ENCODE measurements around the gene OR7A17. TPM values are rescaled to one million over a fixed set of nuclear protein-coding genes. Genes with fewer than 3 reads are reported as not detected.

OR7A17 gene
- total RNA-seq, 1 donor from 2014 or later = not detected

DNA sequence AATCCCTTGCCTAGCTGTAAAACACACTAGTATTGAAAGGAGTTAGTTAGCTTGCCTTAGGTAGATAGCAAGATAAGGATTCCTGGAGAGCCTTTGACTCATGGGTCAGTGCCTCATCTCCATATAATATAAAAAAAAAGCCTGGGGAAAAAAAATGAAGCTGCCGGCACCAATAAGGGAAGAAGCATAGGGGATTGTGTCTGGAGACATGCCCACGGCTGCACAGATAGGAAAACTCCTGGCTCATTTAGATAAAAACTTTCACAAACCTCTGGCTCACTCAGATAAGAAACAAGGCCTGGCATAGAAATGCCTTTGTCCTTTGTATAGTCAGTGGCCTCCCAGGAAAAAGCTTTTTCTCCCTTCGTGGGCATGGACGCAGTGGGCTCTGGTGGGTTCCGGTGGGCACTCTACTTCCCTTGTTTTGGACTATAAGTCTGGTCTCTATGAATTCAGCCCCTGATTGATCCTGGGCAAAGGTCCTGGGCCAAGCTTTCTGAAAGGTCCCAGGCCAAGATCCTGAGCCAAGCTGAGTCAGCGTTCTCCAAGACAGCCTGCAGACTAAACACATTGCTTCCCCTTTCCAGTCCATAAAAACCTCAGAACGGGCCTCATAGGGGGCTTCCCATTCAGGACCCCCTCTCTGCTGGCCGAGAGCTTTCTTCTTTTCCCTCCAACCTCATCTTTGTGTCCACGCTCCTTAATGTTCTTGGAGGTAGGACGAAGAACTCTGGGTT is 4.9 kb upstream of the OR7A17 start:
- Histone ChIP-seq H3K36me3 (no peaks in the 10 kb centered on the region), H3K4me1 (no peaks in the 10 kb centered on the region), H3K9me3 (no peaks in the 10 kb centered on the region), H3K27ac (no peak overlapping the region), H3K4me3 (no peak overlapping the region), H3K27me3 (peaks cover 13% of the 10 kb centered on the region)
- DNase-seq = no peak
- ATAC-seq = no peak
- intact Hi-C loops (cut with DNase I) = no loop called here
- TF ChIP-seq, protein P1, sequence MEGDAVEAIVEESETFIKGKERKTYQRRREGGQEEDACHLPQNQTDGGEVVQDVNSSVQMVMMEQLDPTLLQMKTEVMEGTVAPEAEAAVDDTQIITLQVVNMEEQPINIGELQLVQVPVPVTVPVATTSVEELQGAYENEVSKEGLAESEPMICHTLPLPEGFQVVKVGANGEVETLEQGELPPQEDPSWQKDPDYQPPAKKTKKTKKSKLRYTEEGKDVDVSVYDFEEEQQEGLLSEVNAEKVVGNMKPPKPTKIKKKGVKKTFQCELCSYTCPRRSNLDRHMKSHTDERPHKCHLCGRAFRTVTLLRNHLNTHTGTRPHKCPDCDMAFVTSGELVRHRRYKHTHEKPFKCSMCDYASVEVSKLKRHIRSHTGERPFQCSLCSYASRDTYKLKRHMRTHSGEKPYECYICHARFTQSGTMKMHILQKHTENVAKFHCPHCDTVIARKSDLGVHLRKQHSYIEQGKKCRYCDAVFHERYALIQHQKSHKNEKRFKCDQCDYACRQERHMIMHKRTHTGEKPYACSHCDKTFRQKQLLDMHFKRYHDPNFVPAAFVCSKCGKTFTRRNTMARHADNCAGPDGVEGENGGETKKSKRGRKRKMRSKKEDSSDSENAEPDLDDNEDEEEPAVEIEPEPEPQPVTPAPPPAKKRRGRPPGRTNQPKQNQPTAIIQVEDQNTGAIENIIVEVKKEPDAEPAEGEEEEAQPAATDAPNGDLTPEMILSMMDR (IDR thresholded peaks at IDR 0.05) = no peak

DNA sequence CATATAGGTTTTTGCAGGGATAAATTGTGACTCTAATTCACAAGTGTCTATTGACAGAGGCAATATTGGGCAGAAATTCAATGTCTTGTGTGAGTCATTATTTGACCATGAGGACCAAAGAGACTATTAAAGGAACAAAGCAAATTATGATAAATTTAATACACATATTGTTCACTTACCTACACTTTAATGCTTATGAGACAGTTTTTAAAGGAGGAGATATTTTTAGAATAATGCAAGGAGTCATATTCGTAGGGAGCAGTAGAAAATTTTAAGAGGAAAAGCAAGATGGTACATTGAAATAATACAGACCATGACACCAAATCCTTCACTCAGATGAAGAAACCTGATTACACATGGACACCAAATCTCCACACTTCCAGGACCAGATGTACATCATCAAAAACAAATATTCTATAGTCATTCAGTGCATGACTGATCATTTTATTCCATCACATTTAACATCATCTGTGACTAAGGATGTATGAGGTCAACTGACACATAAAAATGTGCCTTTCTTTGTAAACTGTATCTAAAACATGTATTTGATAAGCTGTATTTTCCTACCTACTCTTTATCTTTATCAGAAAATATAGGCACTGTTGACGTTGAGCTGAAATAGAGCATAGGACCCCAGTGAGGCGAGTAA is 4.2 kb upstream of the OR7A17 start:
- no peaks in the 10 kb centered on the region for H3K4me1 ChIP-seq
- no peaks in the 10 kb centered on the region for H3K9me3 ChIP-seq
- peaks cover 11% of the 10 kb centered on the region for H3K27me3 ChIP-seq
- TF ChIP-seq, protein P1 (IDR thresholded peaks at IDR 0.05) = no peak
- no peak for ATAC-seq
- H3K36me3 ChIP-seq = no peaks in the 10 kb centered on the region
- no peak overlapping the region for H3K4me3 ChIP-seq
- H3K27ac ChIP-seq = no peak overlapping the region
- DNase-seq = no peak
- intact Hi-C loops (cut with DNase I) = no loop called here

DNA sequence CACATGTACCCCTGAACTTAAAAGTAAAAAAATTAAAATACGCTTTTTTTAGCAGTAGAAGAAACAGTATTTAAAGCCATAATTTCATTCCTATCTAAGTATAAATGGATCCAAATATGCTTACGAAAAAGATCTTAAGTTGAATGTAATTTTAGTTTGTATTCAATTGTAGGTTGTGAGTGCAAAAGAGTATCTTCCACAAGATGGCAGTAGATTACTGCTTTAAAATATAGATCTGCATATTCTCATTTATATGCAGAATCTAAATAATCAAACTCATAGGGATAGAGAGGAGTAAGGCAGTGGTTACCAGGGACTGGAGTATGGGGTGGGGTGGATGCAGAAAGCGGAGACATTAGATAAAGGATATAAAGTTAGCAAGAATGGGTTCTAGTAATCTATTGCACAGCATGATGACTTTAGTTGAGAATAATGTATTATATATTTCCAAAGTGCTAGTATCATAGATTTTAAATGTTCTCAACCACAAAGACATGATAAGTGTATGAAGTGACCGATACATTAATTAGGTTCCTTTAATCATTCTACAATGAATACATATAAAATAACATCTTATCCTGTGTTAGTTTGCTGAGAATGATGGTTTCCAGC is 14.2 kb downstream of the OR7A17 start:
- Histone ChIP-seq H3K4me1 (no peaks in the 10 kb centered on the region), H3K27ac (no peak overlapping the region), H3K4me3 (no peak overlapping the region), H3K27me3 (peaks cover 10% of the 10 kb centered on the region), H3K9me3 (no peaks in the 10 kb centered on the region), H3K36me3 (no peaks in the 10 kb centered on the region)
- no peak for ATAC-seq
- TF ChIP-seq, protein P1 (IDR thresholded peaks at IDR 0.05) = peak; percentile 43
- DNase-seq = no peak
- intact Hi-C loops (cut with DNase I) = no loop called here

DNA sequence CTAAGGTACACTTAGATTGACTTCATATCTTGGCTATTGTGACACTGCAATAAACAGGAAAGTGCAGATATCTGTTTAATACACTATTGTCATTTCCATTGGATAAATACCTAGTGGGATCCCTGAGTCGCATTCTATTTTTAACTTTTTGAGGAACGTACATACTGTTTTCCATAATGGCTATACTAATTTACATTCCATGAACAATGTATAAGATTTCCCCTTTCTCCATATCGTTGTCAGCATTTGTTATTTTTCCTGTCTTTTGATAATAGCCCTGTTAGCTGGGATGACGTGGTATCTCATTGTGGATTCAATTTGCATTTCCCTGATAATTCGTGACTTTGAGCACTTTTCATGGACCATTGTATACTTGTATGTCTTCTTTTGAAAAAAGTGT is 17.4 kb downstream of the OR7A17 start:
- intact Hi-C loops (cut with DNase I) = no loop called here
- ATAC-seq = no peak
- Histone ChIP-seq H3K4me1 (no peaks in the 10 kb centered on the region), H3K36me3 (no peaks in the 10 kb centered on the region), H3K27me3 (peaks cover 10% of the 10 kb centered on the region), H3K9me3 (no peaks in the 10 kb centered on the region), H3K27ac (no peak overlapping the region), H3K4me3 (no peak overlapping the region)
- TF ChIP-seq, protein P1 (IDR thresholded peaks at IDR 0.05) = no peak
- no peak for DNase-seq

GRCh38 chr19:14848822-14849221 is 37.1 kb downstream of the OR7A17 start, which contains the start of gene OR7A10:
TSS of gene OR7A10 (minus strand) at chr19:14848922. CDS start at chr19:14841877, 7,045 bp downstream.
- H3K27me3 ChIP-seq = peaks cover 3% of the 10 kb centered on the region
- H3K36me3 ChIP-seq = no peaks in the 10 kb centered on the region
- intact Hi-C loops (cut with DNase I) = no loop called here
- no peak within 1 kb of the TSS for H3K4me3 ChIP-seq
- ATAC-seq = no peak
- H3K27ac ChIP-seq = no peak within 1 kb of the TSS
- no peak for DNase-seq
- no peaks in the 10 kb centered on the region for H3K4me1 ChIP-seq
- TF ChIP-seq, protein P1 (IDR thresholded peaks at IDR 0.05) = no peak
- no peaks in the 10 kb centered on the region for H3K9me3 ChIP-seq
